Brain microvascular endothelial cell (primary cell): Measurements from ENCODE around the gene CTF1.

Source experiments
- DNase-seq: peaks from one replicate; pipeline ENCODE4 v3.0.0-alpha.2; 2020
- H3K27ac ChIP-seq: fragments of 250-450 bp; sonication (Bioruptor Pico); 2 replicates; pipeline ENCODE4 v1.5.1; 2020; ENCODE audit warnings: mild to moderate bottlenecking, moderate library complexity
- H3K27me3 ChIP-seq: fragments of 250-450 bp; sonication (Bioruptor Pico); replicated peaks from 2 replicates; pipeline ENCODE4 v1.5.1; 2020; ENCODE audit warnings: mild to moderate bottlenecking
- H3K36me3 ChIP-seq: fragments of 250-450 bp; sonication (Bioruptor Pico); replicated peaks from 2 replicates; pipeline ENCODE4 v1.5.1; 2020; ENCODE audit warnings: mild to moderate bottlenecking
- H3K4me3 ChIP-seq: 2 replicates; pipeline ENCODE4 v1.5.1; 2011; ENCODE audit warnings: low read depth, mild to moderate bottlenecking, control low read depth, low read length, moderate library complexity
- in situ Hi-C: cut with HindIII; loops from 2 replicates; pipeline ENCODE4 v1.10.0; 2017; ENCODE audit warnings: low sequenced_read_pairs, low pct_ligation_motif_present
- TF ChIP-seq, protein P1 (sequence below): IDR thresholded peaks from 2 replicates; pipeline ENCODE4 v1.5.1; 2011; ENCODE audit warnings: low read depth, mild to moderate bottlenecking, moderate library complexity, low read length, control low read depth, inconsistent platforms; ENCODE audit errors: missing control alignments

CTF1 gene

DNA sequence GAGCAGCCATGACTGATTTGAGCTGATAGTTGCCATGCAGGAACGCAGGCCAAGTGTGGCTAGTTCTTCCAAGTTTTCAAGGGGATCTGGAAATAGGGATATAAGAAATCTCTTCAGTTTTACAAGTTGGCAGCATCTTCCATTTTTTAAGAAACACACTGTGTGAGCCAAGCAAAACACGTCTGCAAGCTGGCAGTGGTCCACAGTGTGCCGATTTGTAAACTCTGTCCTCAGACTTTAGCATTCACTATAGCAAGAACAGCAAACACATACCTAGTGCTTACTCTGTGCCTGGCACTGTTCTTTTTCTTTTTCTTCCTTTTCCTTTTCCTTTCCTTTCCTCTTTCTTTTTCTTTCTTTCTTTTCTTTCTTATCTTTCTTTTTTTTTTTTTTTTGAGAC lies 55.3 kb downstream of the CTF1 start:
- TF ChIP-seq, protein P1, sequence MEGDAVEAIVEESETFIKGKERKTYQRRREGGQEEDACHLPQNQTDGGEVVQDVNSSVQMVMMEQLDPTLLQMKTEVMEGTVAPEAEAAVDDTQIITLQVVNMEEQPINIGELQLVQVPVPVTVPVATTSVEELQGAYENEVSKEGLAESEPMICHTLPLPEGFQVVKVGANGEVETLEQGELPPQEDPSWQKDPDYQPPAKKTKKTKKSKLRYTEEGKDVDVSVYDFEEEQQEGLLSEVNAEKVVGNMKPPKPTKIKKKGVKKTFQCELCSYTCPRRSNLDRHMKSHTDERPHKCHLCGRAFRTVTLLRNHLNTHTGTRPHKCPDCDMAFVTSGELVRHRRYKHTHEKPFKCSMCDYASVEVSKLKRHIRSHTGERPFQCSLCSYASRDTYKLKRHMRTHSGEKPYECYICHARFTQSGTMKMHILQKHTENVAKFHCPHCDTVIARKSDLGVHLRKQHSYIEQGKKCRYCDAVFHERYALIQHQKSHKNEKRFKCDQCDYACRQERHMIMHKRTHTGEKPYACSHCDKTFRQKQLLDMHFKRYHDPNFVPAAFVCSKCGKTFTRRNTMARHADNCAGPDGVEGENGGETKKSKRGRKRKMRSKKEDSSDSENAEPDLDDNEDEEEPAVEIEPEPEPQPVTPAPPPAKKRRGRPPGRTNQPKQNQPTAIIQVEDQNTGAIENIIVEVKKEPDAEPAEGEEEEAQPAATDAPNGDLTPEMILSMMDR: no peak
- H3K27ac ChIP-seq: no peak overlapping the region
- in situ Hi-C loops: no loop called here
- H3K4me3 ChIP-seq: no peak overlapping the region
- DNase-seq: no peak
- H3K27me3 ChIP-seq: no peaks in the 10 kb centered on the region
- peaks cover 3% of the 10 kb centered on the region for H3K36me3 ChIP-seq

DNA sequence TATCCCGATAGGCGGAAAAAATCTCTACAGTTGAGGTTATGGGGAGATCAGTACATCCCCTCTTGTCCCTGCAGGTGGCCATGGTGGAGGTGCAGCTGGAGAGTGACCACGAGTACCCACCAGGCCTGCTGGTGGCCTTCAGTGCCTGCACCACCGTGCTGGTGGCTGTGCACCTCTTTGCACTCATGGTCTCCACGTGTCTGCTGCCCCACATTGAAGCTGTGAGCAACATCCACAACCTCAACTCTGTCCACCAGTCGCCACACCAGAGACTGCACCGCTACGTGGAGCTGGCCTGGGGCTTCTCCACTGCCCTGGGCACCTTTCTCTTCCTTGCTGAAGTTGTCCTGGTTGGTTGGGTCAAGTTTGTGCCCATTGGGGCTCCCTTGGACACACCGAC lies 56.7 kb downstream of the CTF1 start:
- Histone ChIP-seq H3K4me3 (no peak overlapping the region), H3K27me3 (no peaks in the 10 kb centered on the region), H3K36me3 (no peaks in the 10 kb centered on the region), H3K27ac (no peak overlapping the region)
- no peak for DNase-seq
- in situ Hi-C loops: no loop called here
- TF ChIP-seq, protein P1: no peak
